Body of pancreas (tissue), 4 donors: ENCODE measurements around the gene USP27X. TPM values are rescaled to one million over a fixed set of nuclear protein-coding genes. Genes with fewer than 3 reads are reported as not detected.

Experiments used
- ATAC-seq: fragments of 150-250 bp; one replicate; pipeline ENCODE4 v1.9.1; 2016
- DNase-seq, 4 donors: peaks; one replicate each; pipeline ENCODE4 v3.0.0-alpha.2; 2019
- H3K27ac ChIP-seq, 4 donors: fragments of 200-600 bp; sonication (generic); 1 replicate in 3 of 4; 2 replicates in 1 of 4; pipeline versions ENCODE4 v1.5.1 to v1.6.1; 2016 to 2019; ENCODE audit warnings: mild to moderate bottlenecking in 1 of 4, mixed read lengths in 1 of 4, moderate library complexity in 1 of 4
- H3K27me3 ChIP-seq, 2 donors: fragments of 200-600 bp; sonication (generic); one replicate each; pipeline ENCODE4 v1.6.0; 2016; ENCODE audit warnings: mild to moderate bottlenecking in 1 of 2
- H3K36me3 ChIP-seq, 2 donors: fragments of 200-600 bp; sonication (generic); replicated peaks in 1 of 2; 2 replicates each; pipeline ENCODE4 v1.5.1; 2016; ENCODE audit warnings: low read depth in 2 of 2; ENCODE audit not compliant: insufficient read depth in 1 of 2
- H3K4me1 ChIP-seq: fragments of 200-600 bp; sonication (generic); one replicate; pipeline ENCODE4 v1.6.0; 2016
- H3K4me3 ChIP-seq, 2 donors: fragments of 200-600 bp; sonication (generic); 1 replicate in 1 of 2; 2 replicates in 1 of 2; pipeline ENCODE4 v1.5.1; 2016 to 2019
- H3K9me3 ChIP-seq, 3 donors: fragments of 200-600 bp; sonication (generic); 1 replicate in 2 of 3; 2 replicates in 1 of 3; pipeline ENCODE4 v1.5.1; 2016
- POLR2A ChIP-seq, 3 donors: fragments of 450-650 bp; IDR thresholded peaks; one replicate each; pipeline ENCODE4 v1.6.1; 2016; ENCODE audit warnings: antibody characterized with exemption in 3 of 3, mild to moderate bottlenecking in 2 of 3
- WGBS, 2 donors: methylation state at CpG; one replicate each; pipeline ENCODE4 v1.1.5; 2017; 5-methylcytosine and 5-hydroxymethylcytosine counted together
- intact Hi-C: fragments of 100-400 bp; cut with DNase I; formaldehyde crosslinking; loops from one replicate; pipeline ENCODE4 v1.15.1; 2023
- total RNA-seq, 2 donors: library from RNA; depleted of rRNA; stranded (reverse); fragments of >200 nt; gene quantifications; one replicate each; pipeline ENCODE4 v1.1.0, GENCODE V29; 2016
- TF ChIP-seq, protein P1 (sequence below), 7 experiments: fragments of 450-650 bp in 4 of 7; fragments of 200-600 bp in 3 of 7; sonication (generic) in 3 of 7; IDR thresholded peaks; one replicate each; pipeline ENCODE4 v1.5.1; 2016 to 2019; ENCODE audit warnings: antibody characterized with exemption in 7 of 7

The USP27X gene
- total RNA-seq, 2 donors from 2014 or later = 0.99 to 1.3 TPM

DNA sequence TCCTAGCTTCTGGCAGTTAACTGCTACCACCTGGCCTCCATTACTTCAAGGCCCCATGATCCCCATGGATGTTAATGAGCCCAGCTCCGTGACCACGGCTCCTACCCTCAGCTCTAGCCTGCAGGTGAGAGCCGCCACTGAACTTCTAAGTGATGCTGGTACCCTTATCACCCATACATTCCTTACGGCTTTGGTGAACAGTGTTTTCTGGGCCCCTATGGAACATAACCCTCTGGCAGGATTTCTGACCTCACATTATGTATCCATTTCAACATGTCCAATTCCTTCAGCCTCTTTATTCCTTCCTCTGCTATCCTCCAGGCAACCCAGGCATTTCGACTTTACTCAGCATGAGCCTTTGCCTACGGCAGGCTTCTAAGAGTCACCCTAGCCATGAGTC, 25.6 kb upstream of the USP27X start:
- Histone ChIP-seq H3K4me3 (no peak overlapping the region), H3K27ac (no peak overlapping the region), H3K36me3 (no peaks in the 10 kb centered on the region), H3K9me3 (no peaks in the 10 kb centered on the region), H3K27me3 (no peaks in the 10 kb centered on the region), H3K4me1 (no peaks in the 10 kb centered on the region)
- 85 to 88% methylated on average over 6 of the region's 6 CpGs for WGBS, 2 donors
- no peak for DNase-seq
- TF ChIP-seq, protein P1, sequence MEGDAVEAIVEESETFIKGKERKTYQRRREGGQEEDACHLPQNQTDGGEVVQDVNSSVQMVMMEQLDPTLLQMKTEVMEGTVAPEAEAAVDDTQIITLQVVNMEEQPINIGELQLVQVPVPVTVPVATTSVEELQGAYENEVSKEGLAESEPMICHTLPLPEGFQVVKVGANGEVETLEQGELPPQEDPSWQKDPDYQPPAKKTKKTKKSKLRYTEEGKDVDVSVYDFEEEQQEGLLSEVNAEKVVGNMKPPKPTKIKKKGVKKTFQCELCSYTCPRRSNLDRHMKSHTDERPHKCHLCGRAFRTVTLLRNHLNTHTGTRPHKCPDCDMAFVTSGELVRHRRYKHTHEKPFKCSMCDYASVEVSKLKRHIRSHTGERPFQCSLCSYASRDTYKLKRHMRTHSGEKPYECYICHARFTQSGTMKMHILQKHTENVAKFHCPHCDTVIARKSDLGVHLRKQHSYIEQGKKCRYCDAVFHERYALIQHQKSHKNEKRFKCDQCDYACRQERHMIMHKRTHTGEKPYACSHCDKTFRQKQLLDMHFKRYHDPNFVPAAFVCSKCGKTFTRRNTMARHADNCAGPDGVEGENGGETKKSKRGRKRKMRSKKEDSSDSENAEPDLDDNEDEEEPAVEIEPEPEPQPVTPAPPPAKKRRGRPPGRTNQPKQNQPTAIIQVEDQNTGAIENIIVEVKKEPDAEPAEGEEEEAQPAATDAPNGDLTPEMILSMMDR (IDR thresholded peaks at IDR 0.05) = no peak
- intact Hi-C loops = no loop called here
- ATAC-seq = no peak

DNA sequence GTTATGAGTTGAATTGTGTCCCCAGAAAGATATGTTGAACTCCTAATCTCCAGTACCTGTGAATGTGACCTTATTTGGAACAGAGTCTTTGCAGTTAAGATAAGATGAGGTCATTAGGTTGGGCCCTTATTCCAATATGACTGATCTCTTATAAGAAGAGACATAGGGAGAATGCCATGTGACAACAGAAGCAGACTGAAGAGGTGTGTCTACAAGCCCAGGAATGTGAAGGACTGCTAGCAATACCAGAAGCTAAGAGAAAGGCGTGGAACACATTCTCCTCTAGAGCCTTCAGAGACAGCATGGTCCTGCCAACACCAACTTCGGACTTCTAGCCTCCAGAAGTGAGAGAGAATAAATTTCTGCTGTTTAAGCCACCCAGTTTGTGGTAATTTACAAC, 22.5 kb upstream of the USP27X start:
- no peak for DNase-seq
- Histone ChIP-seq H3K4me3 (no peak overlapping the region), H3K4me1 (no peaks in the 10 kb centered on the region), H3K27me3 (no peaks in the 10 kb centered on the region), H3K9me3 (no peaks in the 10 kb centered on the region), H3K36me3 (no peaks in the 10 kb centered on the region), H3K27ac (no peak overlapping the region)
- 76 to 80% methylated on average over 2 of the region's 2 CpGs for WGBS, 2 donors
- TF ChIP-seq POLR2A (IDR thresholded peaks at IDR 0.05) = no peak
- TF ChIP-seq, protein P1 (IDR thresholded peaks at IDR 0.05) = no peak
- ATAC-seq = no peak
- intact Hi-C loops = no loop called here

DNA sequence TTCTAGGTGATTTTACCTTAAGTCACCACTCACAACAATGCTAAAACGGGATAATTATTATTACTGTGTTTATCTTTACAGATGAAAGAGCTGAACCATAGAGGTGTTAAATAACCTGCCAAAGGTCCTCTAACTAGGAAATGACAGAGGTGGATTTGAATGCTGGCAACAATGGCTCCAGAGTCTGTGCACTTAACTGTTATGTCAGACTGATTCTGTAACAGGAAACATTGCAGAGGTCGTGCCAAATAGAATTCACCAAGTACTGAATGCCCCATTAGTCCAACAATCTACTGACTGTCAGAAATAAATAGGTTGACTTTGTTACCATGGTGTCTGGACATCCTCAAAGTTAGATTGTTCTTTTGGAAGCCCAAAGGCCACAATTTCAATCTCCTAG, 20.9 kb upstream of the USP27X start:
- 42 to 75% methylated on average over 1 to 2 of the region's 2 CpGs for WGBS, 2 donors
- Histone ChIP-seq H3K4me3 (no peak overlapping the region), H3K4me1 (no peaks in the 10 kb centered on the region), H3K27me3 (no peaks in the 10 kb centered on the region), H3K36me3 (no peaks in the 10 kb centered on the region), H3K9me3 (no peaks in the 10 kb centered on the region), H3K27ac (no peak overlapping the region)
- TF ChIP-seq, protein P1 (IDR thresholded peaks at IDR 0.05) = no peak
- no peak for TF ChIP-seq POLR2A (IDR thresholded peaks at IDR 0.05)
- DNase-seq (no peak), ATAC-seq (no peak)
- intact Hi-C loops = no loop called here

DNA sequence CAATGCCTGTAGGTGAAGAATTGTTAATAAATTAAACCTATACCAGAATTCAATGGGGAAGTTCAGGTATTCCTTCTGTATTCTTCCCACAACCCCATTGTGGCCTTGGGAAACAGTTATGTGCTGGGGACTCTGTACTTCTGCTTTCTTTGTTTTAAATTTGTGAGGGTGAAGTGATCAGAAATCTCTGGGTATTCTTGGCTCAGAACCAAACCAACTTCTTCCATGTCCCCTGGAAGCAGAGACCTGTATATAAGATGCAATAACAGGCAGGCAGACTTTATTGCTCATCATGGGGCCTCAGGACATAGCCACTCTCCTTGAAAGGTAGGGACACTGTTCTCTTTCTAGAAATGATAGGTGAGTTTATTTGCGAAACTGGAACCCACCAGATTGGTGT, 19.8 kb upstream of the USP27X start:
- no peak overlapping the region for H3K27ac ChIP-seq
- no peak overlapping the region for H3K4me3 ChIP-seq
- H3K9me3 ChIP-seq = no peaks in the 10 kb centered on the region
- TF ChIP-seq, protein P1 (IDR thresholded peaks at IDR 0.05) = no peak
- TF ChIP-seq POLR2A (IDR thresholded peaks at IDR 0.05) = no peak
- DNase-seq (no peak), ATAC-seq (no peak)
- H3K4me1 ChIP-seq = no peaks in the 10 kb centered on the region
- no peaks in the 10 kb centered on the region for H3K36me3 ChIP-seq
- H3K27me3 ChIP-seq = no peaks in the 10 kb centered on the region
- intact Hi-C loops = no loop called here
- WGBS, 2 donors = 62 to 100% methylated on average over 1 of the region's 1 CpG

DNA sequence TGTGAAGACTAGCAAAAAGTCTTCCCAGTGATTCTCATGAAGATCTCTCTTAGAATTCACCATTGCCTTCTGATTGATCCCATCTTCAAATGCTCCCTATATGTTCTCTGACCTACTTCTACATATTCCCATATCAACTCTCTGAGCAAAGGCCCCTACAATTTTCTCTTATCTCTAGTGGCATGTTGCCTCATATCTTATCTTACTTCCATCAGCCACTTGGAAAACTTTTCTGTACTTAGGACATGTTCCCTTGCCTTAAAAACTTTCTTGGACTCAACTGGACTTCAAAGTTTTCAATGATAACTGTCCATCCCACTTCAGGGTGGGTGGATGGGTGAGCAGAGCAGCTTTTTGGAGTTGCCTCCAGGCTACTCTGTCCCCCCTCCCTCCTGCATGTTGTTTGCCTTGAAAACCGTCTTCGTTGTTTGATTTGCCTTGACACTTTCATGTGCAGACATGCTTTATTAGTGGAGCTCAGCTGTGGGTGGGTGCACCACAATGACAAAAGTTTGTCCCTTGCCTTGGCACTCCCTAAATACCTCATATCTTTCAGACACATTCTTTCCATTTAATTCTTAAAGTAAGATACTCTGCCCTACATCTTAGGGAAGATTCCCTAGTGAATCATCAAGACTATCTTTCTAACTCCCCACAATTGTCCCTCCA, 18.3 kb upstream of the USP27X start:
- TF ChIP-seq, protein P1 (IDR thresholded peaks at IDR 0.05) = no peak
- TF ChIP-seq POLR2A (IDR thresholded peaks at IDR 0.05) = no peak
- intact Hi-C loops = no loop called here
- no peak for ATAC-seq

More for the DNA sequence above, 18.3 kb upstream of the USP27X start:
- Histone ChIP-seq H3K4me1 (no peaks in the 10 kb centered on the region), H3K9me3 (no peaks in the 10 kb centered on the region), H3K27ac (no peak overlapping the region), H3K27me3 (no peaks in the 10 kb centered on the region), H3K4me3 (no peak overlapping the region), H3K36me3 (no peaks in the 10 kb centered on the region)
- WGBS, 2 donors = 36 to 43% methylated on average over 2 of the region's 2 CpGs
- DNase-seq = no peak
